HEK293 (cell line): ENCODE results near the gene TRIM65.

Experiments used
- ATF2 ChIP-seq: fragments of 450-650 bp; formaldehyde crosslinking; IDR thresholded peaks from 2 replicates; pipeline ENCODE4 v1.5.1; 2016; ENCODE audit warnings: missing biosample characterization, missing genetic modification characterization, low read depth
- EGR2 ChIP-seq: fragments of 450-650 bp; formaldehyde crosslinking; IDR thresholded peaks from 2 replicates; pipeline ENCODE4 v1.5.1; 2016; ENCODE audit warnings: low read depth, missing biosample characterization, missing genetic modification characterization
- FEZF1 ChIP-seq: fragments of 450-650 bp; formaldehyde crosslinking; IDR thresholded peaks from 2 replicates; pipeline ENCODE4 v1.5.1; 2016; ENCODE audit warnings: missing biosample characterization, missing genetic modification characterization
- GLIS2 ChIP-seq: fragments of 450-650 bp; formaldehyde crosslinking; IDR thresholded peaks from 2 replicates; pipeline ENCODE4 v1.5.1; 2016; ENCODE audit warnings: missing biosample characterization, missing genetic modification characterization
- IKZF3 ChIP-seq: fragments of 450-650 bp; IDR thresholded peaks from 2 replicates; pipeline ENCODE4 v1.5.0; 2018; ENCODE audit warnings: missing biosample characterization, mild to moderate bottlenecking, missing genetic modification characterization, moderate library complexity
- INSM2 ChIP-seq: fragments of 450-650 bp; formaldehyde crosslinking; IDR thresholded peaks from 2 replicates; pipeline ENCODE4 v1.5.1; 2016; ENCODE audit warnings: missing biosample characterization, missing genetic modification characterization
- KLF16 ChIP-seq: fragments of 450-650 bp; formaldehyde crosslinking; IDR thresholded peaks from 2 replicates; pipeline ENCODE4 v1.5.1; 2017; ENCODE audit warnings: missing biosample characterization, missing genetic modification characterization
- KLF17 ChIP-seq: fragments of 450-650 bp; formaldehyde crosslinking; IDR thresholded peaks from 2 replicates; pipeline ENCODE4 v1.5.1; 2016; ENCODE audit warnings: missing biosample characterization, missing genetic modification characterization
- KLF9 ChIP-seq: fragments of 450-650 bp; formaldehyde crosslinking; IDR thresholded peaks from 2 replicates; pipeline ENCODE4 v1.5.1; 2016; ENCODE audit warnings: missing biosample characterization, missing genetic modification characterization, low read depth
- SCRT2 ChIP-seq: fragments of 450-650 bp; formaldehyde crosslinking; IDR thresholded peaks from 2 replicates; pipeline ENCODE4 v1.5.1; 2016; ENCODE audit warnings: missing biosample characterization, missing genetic modification characterization
- ZBTB11 ChIP-seq: fragments of 450-650 bp; formaldehyde crosslinking; conservative IDR thresholded peaks from 2 replicates; pipeline ENCODE4 v1.5.1; 2016; ENCODE audit warnings: low read depth, missing biosample characterization, missing genetic modification characterization
- ZBTB17 ChIP-seq: fragments of 450-650 bp; formaldehyde crosslinking; IDR thresholded peaks from 2 replicates; pipeline ENCODE4 v1.5.1; 2016; ENCODE audit warnings: missing biosample characterization, missing genetic modification characterization
- ZBTB20 ChIP-seq: fragments of 450-650 bp; formaldehyde crosslinking; IDR thresholded peaks from 2 replicates; pipeline ENCODE4 v1.5.1; 2016; ENCODE audit warnings: missing biosample characterization, missing genetic modification characterization
- ZBTB44 ChIP-seq: fragments of 450-650 bp; IDR thresholded peaks from 2 replicates; pipeline ENCODE4 v1.5.1; 2018; ENCODE audit warnings: missing biosample characterization, mild to moderate bottlenecking, missing genetic modification characterization
- ZFHX2 ChIP-seq: fragments of 450-650 bp; formaldehyde crosslinking; conservative IDR thresholded peaks from 2 replicates; pipeline ENCODE4 v1.5.1; 2016; ENCODE audit warnings: missing biosample characterization, missing genetic modification characterization
- ZFP37 ChIP-seq: fragments of 450-650 bp; formaldehyde crosslinking; IDR thresholded peaks from 2 replicates; pipeline ENCODE4 v1.5.1; 2016; ENCODE audit warnings: missing biosample characterization, missing genetic modification characterization
- ZNF24 ChIP-seq: fragments of 450-650 bp; formaldehyde crosslinking; IDR thresholded peaks from 2 replicates; pipeline ENCODE4 v1.5.1; 2016; ENCODE audit warnings: missing biosample characterization, missing genetic modification characterization
- ZNF394 ChIP-seq: fragments of 450-650 bp; formaldehyde crosslinking; IDR thresholded peaks from 2 replicates; pipeline ENCODE4 v1.5.1; 2016; ENCODE audit warnings: missing biosample characterization, missing genetic modification characterization, mild to moderate bottlenecking, moderate library complexity, borderline replicate concordance
- ZNF423 ChIP-seq: fragments of 450-650 bp; formaldehyde crosslinking; IDR thresholded peaks from 2 replicates; pipeline ENCODE4 v1.5.1; 2016; ENCODE audit warnings: missing biosample characterization, missing genetic modification characterization
- ZNF449 ChIP-seq: fragments of 450-650 bp; formaldehyde crosslinking; IDR thresholded peaks from 2 replicates; pipeline ENCODE4 v1.5.1; 2017; ENCODE audit warnings: missing biosample characterization, mild to moderate bottlenecking, missing genetic modification characterization, moderate library complexity
- ZNF501 ChIP-seq: fragments of 450-650 bp; formaldehyde crosslinking; IDR thresholded peaks from 2 replicates; pipeline ENCODE4 v1.5.1; 2016; ENCODE audit warnings: missing biosample characterization, missing genetic modification characterization
- ZNF521 ChIP-seq: fragments of 450-650 bp; formaldehyde crosslinking; IDR thresholded peaks from 2 replicates; pipeline ENCODE4 v1.5.1; 2017; ENCODE audit warnings: missing biosample characterization, mild to moderate bottlenecking, missing genetic modification characterization
- ZNF571 ChIP-seq: fragments of 450-650 bp; formaldehyde crosslinking; IDR thresholded peaks from 2 replicates; pipeline ENCODE4 v1.5.0; 2017; ENCODE audit warnings: missing biosample characterization, missing genetic modification characterization
- ZNF623 ChIP-seq: fragments of 450-650 bp; formaldehyde crosslinking; IDR thresholded peaks from 2 replicates; pipeline ENCODE4 v1.5.1; 2016; ENCODE audit warnings: missing biosample characterization, missing genetic modification characterization
- ZNF629 ChIP-seq: fragments of 450-650 bp; formaldehyde crosslinking; IDR thresholded peaks from 2 replicates; pipeline ENCODE4 v1.5.1; 2017; ENCODE audit warnings: missing biosample characterization, missing genetic modification characterization
- ZNF645 ChIP-seq: fragments of 450-650 bp; formaldehyde crosslinking; IDR thresholded peaks from 2 replicates; pipeline ENCODE4; 2016; ENCODE audit warnings: missing biosample characterization, missing genetic modification characterization
- ZNF654 ChIP-seq: fragments of 450-650 bp; formaldehyde crosslinking; IDR thresholded peaks from 2 replicates; pipeline ENCODE4 v1.5.1; 2016; ENCODE audit warnings: low read depth, missing biosample characterization, missing genetic modification characterization
- ZNF785 ChIP-seq: fragments of 450-650 bp; formaldehyde crosslinking; IDR thresholded peaks from 2 replicates; pipeline ENCODE4 v1.5.1; 2016; ENCODE audit warnings: missing biosample characterization, missing genetic modification characterization

Gene TRIM65

GRCh38 chr17:75904749-75905521 lies 8.2 kb upstream of the TRIM65 start, which contains the start of gene MRPL38 (continued):
- peak; percentile 54; the same call in 1 of the 2 replicates for TF ChIP-seq INSM2
- peak; percentile 76 for TF ChIP-seq ZNF24 (tag by site-specific recombination)
- TF ChIP-seq ZNF394 (tag by site-specific recombination), result peak; percentile 69
- TF ChIP-seq IKZF3 (tag by site-specific recombination), result peak; percentile 98
- TF ChIP-seq ZBTB17 (tag by site-specific recombination), result peak; percentile 95
- peak; percentile 82 for TF ChIP-seq ZNF629 (tag by site-specific recombination)
- TF ChIP-seq ZNF501 (tag by site-specific recombination), result peak; percentile 86
- peak; percentile 82; the same call in 1 of the 2 replicates for TF ChIP-seq ZNF449
- TF ChIP-seq ZBTB11 (tag by site-specific recombination), result peak; percentile 82
- TF ChIP-seq ZFHX2 (tag by site-specific recombination), result peak; percentile 63
- peak; percentile 81 for TF ChIP-seq KLF16
- peak; percentile 86 for TF ChIP-seq ZNF654 (tag by site-specific recombination)
- TF ChIP-seq FEZF1, result peak; percentile 40
- peak; percentile 93 for TF ChIP-seq ZFP37 (tag by site-specific recombination)
- TF ChIP-seq ZNF785 (tag by site-specific recombination), result peak; percentile 71; the same call in 1 of the 2 replicates
- peak; percentile 96 for TF ChIP-seq KLF17 (tag by site-specific recombination)
- peak; percentile 25 for TF ChIP-seq EGR2 (tag by site-specific recombination)
- peak; percentile 82 for TF ChIP-seq KLF9 (tag by site-specific recombination)
- peak; percentile 88 for TF ChIP-seq ZBTB20
- 0 out of 2 replicates have a peak, but pooled peaks have one; percentile 10 for TF ChIP-seq SCRT2 (tag by site-specific recombination)
- peak; percentile 74 for TF ChIP-seq ZBTB44 (tag by site-specific recombination)
- TF ChIP-seq ZNF623 (tag by site-specific recombination), result 0 out of 2 replicates have a peak, but pooled peaks have one; percentile 10
- TF ChIP-seq ATF2, result no peak
- TF ChIP-seq ZNF423 (tag by site-specific recombination), result peak; percentile 100
- TF ChIP-seq ZNF571, result no peak
- TF ChIP-seq GLIS2, result peak; percentile 73
- no peak for TF ChIP-seq ZNF645 (tag by site-specific recombination)
- no peak for TF ChIP-seq ZNF521 (tag by site-specific recombination)
